ENCODE data around the gene HAT1. TPM values are rescaled to one million over a fixed set of nuclear protein-coding genes. Genes with fewer than 3 reads are reported as not detected.

HAT1 gene
- total and polyA plus RNA-seq, 12 donors = 6.2 to 45.5 (median 36.6) TPM

DNA sequence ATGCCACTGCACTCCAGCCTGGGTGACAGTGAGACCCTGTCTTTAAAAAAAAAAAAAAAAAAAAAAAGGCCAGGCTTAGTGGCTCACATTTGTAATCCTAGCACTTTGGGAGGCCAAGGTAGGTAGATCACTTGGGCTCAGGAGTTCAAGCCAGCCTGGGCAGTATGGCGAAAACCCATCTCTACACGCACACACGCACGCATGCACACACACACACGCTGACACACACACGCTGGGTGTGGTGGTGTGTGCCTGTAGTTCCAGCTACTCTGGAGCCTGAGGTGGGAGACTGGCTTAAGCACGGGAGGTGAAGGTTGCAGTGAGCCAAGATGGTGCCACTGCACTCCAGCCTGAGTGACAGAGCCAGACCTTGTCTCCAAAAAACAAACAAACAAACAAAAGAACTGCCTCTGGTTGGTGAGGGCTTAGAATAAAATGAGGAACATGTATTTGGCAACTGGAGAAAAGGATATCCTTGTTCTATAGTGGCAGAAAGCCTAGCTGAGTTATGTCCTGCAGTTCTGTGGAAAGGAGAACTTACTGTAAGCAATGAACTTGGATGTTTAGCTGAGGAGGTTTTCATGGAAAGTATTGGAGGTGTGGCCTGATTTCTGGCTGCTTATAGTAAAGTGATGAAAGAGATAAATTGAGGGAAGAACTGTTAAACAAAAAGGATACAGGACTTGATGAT is 34.0 kb downstream of the HAT1 start:
- Histone ChIP-seq H3K27me3 (no peaks in the 10 kb centered on the region), H3K9me3 (no peaks in the 10 kb centered on the region), H3K36me3 (peaks cover 0 to 44% (median 0%) of the 10 kb centered on the region in 9 donors), H3K27ac (peak overlapping the region in 1 of 10 donors; percentile 75), H3K4me3 (no peak overlapping the region), H3K4me1 (peaks cover 0 to 67% (median 5%) of the 10 kb centered on the region in 9 donors)
- ATAC-seq (peak in 7 of 8 donors; percentile 32 to 75 (median 49)), DNase-seq (no peak)
- intact Hi-C loops (cut with DNase I) = no loop called here
- TF ChIP-seq CTCF (IDR thresholded peaks at IDR 0.05) = no peak
- 93 to 95% methylated on average over 7 of the region's 7 CpGs for WGBS, 2 donors

DNA sequence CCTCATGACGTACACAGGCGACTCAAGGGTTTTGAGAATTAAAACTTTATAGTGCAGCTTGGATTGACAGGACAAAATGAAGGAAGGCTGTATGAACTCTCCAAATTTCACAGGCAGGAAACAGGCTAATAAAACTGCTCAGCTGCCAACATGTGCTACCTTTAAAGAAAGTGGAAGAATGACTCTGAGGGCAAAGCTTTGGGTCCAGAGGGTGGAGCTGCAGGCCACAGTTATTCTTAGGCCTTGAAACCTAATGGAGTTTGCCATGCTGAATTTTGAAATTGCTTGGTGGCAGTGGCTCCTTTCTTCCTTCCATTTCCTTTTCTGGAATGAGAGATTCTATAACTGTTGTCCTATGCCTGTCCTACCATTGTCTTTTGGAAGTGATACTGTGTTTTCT is 34.8 kb downstream of the HAT1 start:
- Histone ChIP-seq H3K4me3 (no peak overlapping the region), H3K27ac (peak overlapping the region in 1 of 10 donors; percentile 60), H3K27me3 (no peaks in the 10 kb centered on the region), H3K4me1 (peaks cover 0 to 67% (median 5%) of the 10 kb centered on the region in 9 donors), H3K9me3 (no peaks in the 10 kb centered on the region), H3K36me3 (peaks cover 0 to 44% (median 0%) of the 10 kb centered on the region in 9 donors)
- intact Hi-C loops (cut with DNase I) = no loop called here
- ATAC-seq (no peak), DNase-seq (no peak)
- 96 to 99% methylated on average over 2 of the region's 2 CpGs for WGBS, 2 donors
- TF ChIP-seq CTCF (IDR thresholded peaks at IDR 0.05) = no peak

- WGBS, 2 donors = 80 to 92% methylated on average over 3 of the region's 3 CpGs
- Histone ChIP-seq H3K9me3 (no peaks in the 10 kb centered on the region), H3K36me3 (peaks cover 0 to 32% (median 0%) of the 10 kb centered on the region in 9 donors), H3K4me1 (peaks cover 0 to 67% (median 5%) of the 10 kb centered on the region in 9 donors), H3K27ac (peak overlapping the region in 1 of 10 donors; percentile 60), H3K27me3 (no peaks in the 10 kb centered on the region), H3K4me3 (no peak overlapping the region)
- ATAC-seq = peak in 4 of 8 donors; percentile 26 to 58 (median 40)
- no peak for DNase-seq
- no peak for TF ChIP-seq CTCF (IDR thresholded peaks at IDR 0.05)
- intact Hi-C loops (cut with DNase I) = no loop called here
Observed at GRCh38 chr2:171958475-171958874, 36.2 kb downstream of the HAT1 start.

GRCh38 chr2:171959998-171960397 is 37.7 kb downstream of the HAT1 start:
- intact Hi-C loops (cut with DNase I) = no loop called here
- ATAC-seq = peak in 1 of 8 donors; percentile 78

More at GRCh38 chr2:171959998-171960397, 37.7 kb downstream of the HAT1 start:
- H3K36me3 ChIP-seq = peaks cover 0 to 17% (median 0%) of the 10 kb centered on the region in 9 donors
- H3K27ac ChIP-seq = no peak overlapping the region
- H3K4me1 ChIP-seq = peaks cover 0 to 56% (median 5%) of the 10 kb centered on the region in 9 donors
- H3K27me3 ChIP-seq = no peaks in the 10 kb centered on the region
- DNase-seq = no peak
- no peak overlapping the region for H3K4me3 ChIP-seq
- no peaks in the 10 kb centered on the region for H3K9me3 ChIP-seq
- 74 to 84% methylated on average over 2 of the region's 2 CpGs for WGBS, 2 donors
- TF ChIP-seq CTCF (IDR thresholded peaks at IDR 0.05) = no peak
